ENCODE measurements around the gene CTNND2. TPM values are rescaled to one million over a fixed set of nuclear protein-coding genes. Genes with fewer than 3 reads are reported as not detected.

Gene CTNND2
- total and polyA plus RNA-seq, 2 donors (not counting 1 experiment from before 2014, with no cell fraction given): not detected

GRCh38 chr5:11329679-11330078 lies 574.6 kb downstream of the CTNND2 start:
- DNase-seq (no peak), ATAC-seq (ENCODE audit: low read depth) (no peak)
- WGBS (ENCODE audit: insufficient coverage): 81% methylated on average over 5 of the region's 5 CpGs
- H3K4me3 ChIP-seq (ENCODE audit: control extremely low read depth in 1 of 5, extremely low read depth in 1 of 5, insufficient read depth in 1 of 5, low read depth in 2 of 5, low read length in 4 of 5): no peak overlapping the region
- TF ChIP-seq EZH2 (IDR thresholded peaks at IDR 0.05; ENCODE audit: borderline replicate concordance, insufficient read depth, low read depth, low read length, poor library complexity, severe bottlenecking) (no peak), CTCF (IDR thresholded peaks at IDR 0.05) (no peak)
- CTCF ChIA-PET: no interaction called here
- no peaks in the 10 kb centered on the region for H3K79me2 ChIP-seq (ENCODE audit: control insufficient read depth, insufficient read depth, low read length)
- Mint-ChIP-seq H3K27ac (no peak overlapping the region), H3K4me1 (no peaks in the 10 kb centered on the region), H3K4me3 (no peak overlapping the region), H3K27me3 (no peaks in the 10 kb centered on the region), H3K9me3 (ENCODE audit: insufficient read depth) (peaks cover 2% of the 10 kb centered on the region)
- intact Hi-C loops (cut with micrococcal nuclease): no loop called here
- peaks cover 0 to 3% (median 0%) of the 10 kb centered on the region in 3 donors for H3K9me3 ChIP-seq (ENCODE audit: control extremely low read depth in 1 of 3, control insufficient read depth in 2 of 3, insufficient read depth in 1 of 3, low read length in 2 of 3)
- H3K27me3 ChIP-seq (replicated peaks in 1 of 4; ENCODE audit: control extremely low read depth in 1 of 4, control insufficient read depth in 3 of 4, insufficient read depth in 4 of 4, low read length in 3 of 4): no peaks in the 10 kb centered on the region
- no peak overlapping the region for H2AFZ ChIP-seq (ENCODE audit: insufficient read depth, low read depth, low read length, poor library complexity, severe bottlenecking)
- no peaks in the 10 kb centered on the region for H3K4me1 ChIP-seq (ENCODE audit: control insufficient read depth in 2 of 2, insufficient read depth in 2 of 2, low read length in 2 of 2)
- POLR2A ChIA-PET: no interaction called here
- no peak overlapping the region for H3K4me2 ChIP-seq (replicated peaks; ENCODE audit: low read depth, low read length, poor library complexity, severe bottlenecking)
- H3K9ac ChIP-seq (ENCODE audit: low read length): no peak overlapping the region
- no peaks in the 10 kb centered on the region for H3K36me3 ChIP-seq (replicated peaks in 1 of 2; ENCODE audit: control extremely low read depth in 1 of 2, control insufficient read depth in 1 of 2, extremely low read depth in 1 of 2, insufficient read depth in 2 of 2, low read length in 1 of 2)
- H3K27ac ChIP-seq (ENCODE audit: low read length in 2 of 2): no peak overlapping the region
- H4K20me1 ChIP-seq (ENCODE audit: control insufficient read depth, insufficient read depth, low read length, poor library complexity, severe bottlenecking): no peaks in the 10 kb centered on the region

- Histone ChIP-seq H3K36me3 (replicated peaks in 1 of 2; ENCODE audit: control extremely low read depth in 1 of 2, control insufficient read depth in 1 of 2, extremely low read depth in 1 of 2, insufficient read depth in 2 of 2, low read length in 1 of 2) (no peaks in the 10 kb centered on the region), H3K4me2 (replicated peaks; ENCODE audit: low read depth, low read length, poor library complexity, severe bottlenecking) (no peak overlapping the region), H3K9ac (ENCODE audit: low read length) (no peak overlapping the region), H3K4me3 (ENCODE audit: control extremely low read depth in 1 of 5, extremely low read depth in 1 of 5, insufficient read depth in 1 of 5, low read depth in 2 of 5, low read length in 4 of 5) (no peak overlapping the region), H3K79me2 (ENCODE audit: control insufficient read depth, insufficient read depth, low read length) (no peaks in the 10 kb centered on the region), H3K27me3 (replicated peaks in 1 of 4; ENCODE audit: control extremely low read depth in 1 of 4, control insufficient read depth in 3 of 4, insufficient read depth in 4 of 4, low read length in 3 of 4) (no peaks in the 10 kb centered on the region), H3K4me1 (ENCODE audit: control insufficient read depth in 2 of 2, insufficient read depth in 2 of 2, low read length in 2 of 2) (no peaks in the 10 kb centered on the region), H4K20me1 (ENCODE audit: control insufficient read depth, insufficient read depth, low read length, poor library complexity, severe bottlenecking) (no peaks in the 10 kb centered on the region), H2AFZ (ENCODE audit: insufficient read depth, low read depth, low read length, poor library complexity, severe bottlenecking) (no peak overlapping the region), H3K9me3 (ENCODE audit: control extremely low read depth in 1 of 3, control insufficient read depth in 2 of 3, insufficient read depth in 1 of 3, low read length in 2 of 3) (no peaks in the 10 kb centered on the region), H3K27ac (ENCODE audit: low read length in 2 of 2) (no peak overlapping the region)
- ChIA-PET POLR2A (no interaction called here), CTCF (no interaction called here)
- intact Hi-C loops (cut with micrococcal nuclease): no loop called here
- no peak overlapping the region for H3K4me3 Mint-ChIP-seq
- no peak for TF ChIP-seq EZH2 (IDR thresholded peaks at IDR 0.05; ENCODE audit: borderline replicate concordance, insufficient read depth, low read depth, low read length, poor library complexity, severe bottlenecking)
- TF ChIP-seq CTCF (IDR thresholded peaks at IDR 0.05): no peak
- H3K4me1 Mint-ChIP-seq: no peaks in the 10 kb centered on the region
- H3K27ac Mint-ChIP-seq: no peak overlapping the region
- ATAC-seq (ENCODE audit: low read depth) (no peak), DNase-seq (no peak)
- no peaks in the 10 kb centered on the region for H3K27me3 Mint-ChIP-seq
- no peaks in the 10 kb centered on the region for H3K9me3 Mint-ChIP-seq (ENCODE audit: insufficient read depth)
- 84% methylated on average over 3 of the region's 5 CpGs for WGBS (ENCODE audit: insufficient coverage)
These were observed 579.5 kb downstream of the CTNND2 start for GRCh38 chr5:11324521-11325289.
